Neural progenitor cell (in vitro differentiated cells): ENCODE results near the gene NUDT1. TPM values are rescaled to one million over a fixed set of nuclear protein-coding genes. Genes with fewer than 3 reads are reported as not detected.

Source experiments
- DNase-seq: peaks from one replicate; pipeline ENCODE4 v3.0.0-alpha.2; 2016; ENCODE audit warnings: low spot score
- H2AFZ ChIP-seq: fragments of 200-600 bp; sonication (generic); replicated peaks from 2 replicates; pipeline ENCODE4 v1.6.1; 2016; ENCODE audit warnings: antibody characterized with exemption
- H3F3A ChIP-seq: fragments of 200-600 bp; sonication (generic); 2 replicates; pipeline ENCODE4 v1.6.1; 2016; ENCODE audit warnings: antibody characterized with exemption, low read depth
- H3K27ac ChIP-seq: fragments of 200-600 bp; sonication (generic); 2 replicates; pipeline ENCODE4 v1.5.1; 2016; ENCODE audit warnings: mild to moderate bottlenecking
- H3K27me3 ChIP-seq: fragments of 200-600 bp; sonication (generic); 2 replicates; pipeline ENCODE4 v1.6.1; 2016; ENCODE audit warnings: mild to moderate bottlenecking, moderate library complexity
- H3K36me3 ChIP-seq: fragments of 200-600 bp; sonication (generic); 2 replicates; pipeline ENCODE4 v1.5.1; 2016
- H3K4me1 ChIP-seq: fragments of 200-600 bp; sonication (generic); 2 replicates; pipeline ENCODE4 v1.6.1; 2016; ENCODE audit warnings: mixed run types
- H3K4me2 ChIP-seq: fragments of 200-600 bp; sonication (generic); 2 replicates; pipeline ENCODE4 v1.6.1; 2016
- H3K4me3 ChIP-seq: fragments of 200-600 bp; sonication (generic); 2 replicates; pipeline ENCODE4 v1.5.1; 2016
- H3K79me2 ChIP-seq: fragments of 200-600 bp; sonication (generic); 2 replicates; pipeline ENCODE4 v1.6.1; 2016; ENCODE audit warnings: low read depth
- H3K9ac ChIP-seq: fragments of 200-600 bp; sonication (generic); 2 replicates; pipeline ENCODE4 v1.6.1; 2016
- H3K9me3 ChIP-seq: fragments of 200-600 bp; sonication (generic); 2 replicates; pipeline ENCODE4 v1.5.1; 2016; ENCODE audit warnings: low read depth
- H4K20me1 ChIP-seq: fragments of 200-600 bp; sonication (generic); 2 replicates; pipeline ENCODE4 v1.6.1; 2016; ENCODE audit warnings: low read depth
- H3K27ac Mint-ChIP-seq: 3 replicates; pipeline ENCODE4 v1.8.0; 2021; ENCODE audit warnings: mixed read lengths
- H3K27me3 Mint-ChIP-seq: 2 replicates; pipeline ENCODE4 v1.8.0; 2022; ENCODE audit warnings: low read depth, mild to moderate bottlenecking, inconsistent platforms, moderate library complexity, mixed read lengths; ENCODE audit not compliant: insufficient read depth
- H3K36me3 Mint-ChIP-seq: 3 replicates; pipeline ENCODE4 v1.8.0; 2021; ENCODE audit warnings: mixed read lengths
- H3K4me1 Mint-ChIP-seq: 3 replicates; pipeline ENCODE4 v1.8.0; 2021; ENCODE audit warnings: mixed read lengths
- H3K4me3 Mint-ChIP-seq: 3 replicates; pipeline ENCODE4 v1.8.0; 2021; ENCODE audit warnings: mild to moderate bottlenecking, moderate library complexity, mixed read lengths
- H3K9me3 Mint-ChIP-seq: 3 replicates; pipeline ENCODE4 v1.8.0; 2020; ENCODE audit warnings: mixed read lengths
- EZH2 ChIP-seq: fragments of 200-600 bp; sonication (generic); IDR thresholded peaks from 2 replicates; pipeline ENCODE4 v1.6.1; 2017; ENCODE audit warnings: antibody characterized with exemption, mild to moderate bottlenecking, moderate library complexity
- EZH2phosphoT487 ChIP-seq: fragments of 200-600 bp; sonication (generic); IDR thresholded peaks from 2 replicates; pipeline ENCODE4 v1.6.1; 2017; ENCODE audit warnings: antibody characterized with exemption
- total RNA-seq: library from RNA; depleted of rRNA; stranded (reverse); fragments of >200 nt; gene quantifications from 2 replicates; pipeline ENCODE4 v1.2.3, GENCODE V29; 2015; ENCODE audit warnings: low replicate concordance
- TF ChIP-seq, protein P1 (sequence below): fragments of 200-600 bp; sonication (generic); IDR thresholded peaks from 2 replicates; pipeline ENCODE4 v1.5.1; 2017; ENCODE audit warnings: antibody characterized with exemption, mild to moderate bottlenecking

The NUDT1 gene
- total RNA-seq, 1 donor from 2014 or later: 29.6 TPM

DNA sequence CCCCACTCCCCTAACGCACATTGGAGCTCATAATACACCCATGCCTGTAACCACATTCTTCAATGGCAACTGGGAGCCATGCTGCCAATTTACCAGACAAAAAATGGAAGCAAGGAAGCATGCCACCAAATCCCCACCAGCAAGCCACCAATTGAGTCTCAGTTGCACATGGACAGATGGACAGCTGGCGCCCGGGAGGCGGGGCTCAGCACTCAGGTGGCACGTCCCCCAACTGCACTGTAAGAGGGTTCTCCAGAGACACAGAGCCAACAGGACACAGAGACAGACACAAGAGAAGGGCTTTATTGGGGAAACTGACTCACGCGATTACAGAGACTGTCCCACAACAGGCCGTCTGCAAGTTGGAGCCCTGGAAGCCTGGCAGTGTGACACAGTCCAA, 11.8 kb upstream of the NUDT1 start:
- Mint-ChIP-seq H3K27ac (no peak overlapping the region), H3K4me1 (peaks cover 18% of the 10 kb centered on the region), H3K36me3 (peaks cover 12% of the 10 kb centered on the region), H3K9me3 (no peaks in the 10 kb centered on the region), H3K4me3 (peak overlapping the region; percentile 62), H3K27me3 (peaks cover 4% of the 10 kb centered on the region)
- H3K9me3 ChIP-seq: no peaks in the 10 kb centered on the region
- H3K9ac ChIP-seq: peak overlapping the region; percentile 14
- H3K36me3 ChIP-seq: peaks cover 5% of the 10 kb centered on the region
- H3K27me3 ChIP-seq: no peaks in the 10 kb centered on the region
- no peak overlapping the region for H3K27ac ChIP-seq
- peaks cover 24% of the 10 kb centered on the region for H3F3A ChIP-seq
- no peak for TF ChIP-seq EZH2
- TF ChIP-seq, protein P1, sequence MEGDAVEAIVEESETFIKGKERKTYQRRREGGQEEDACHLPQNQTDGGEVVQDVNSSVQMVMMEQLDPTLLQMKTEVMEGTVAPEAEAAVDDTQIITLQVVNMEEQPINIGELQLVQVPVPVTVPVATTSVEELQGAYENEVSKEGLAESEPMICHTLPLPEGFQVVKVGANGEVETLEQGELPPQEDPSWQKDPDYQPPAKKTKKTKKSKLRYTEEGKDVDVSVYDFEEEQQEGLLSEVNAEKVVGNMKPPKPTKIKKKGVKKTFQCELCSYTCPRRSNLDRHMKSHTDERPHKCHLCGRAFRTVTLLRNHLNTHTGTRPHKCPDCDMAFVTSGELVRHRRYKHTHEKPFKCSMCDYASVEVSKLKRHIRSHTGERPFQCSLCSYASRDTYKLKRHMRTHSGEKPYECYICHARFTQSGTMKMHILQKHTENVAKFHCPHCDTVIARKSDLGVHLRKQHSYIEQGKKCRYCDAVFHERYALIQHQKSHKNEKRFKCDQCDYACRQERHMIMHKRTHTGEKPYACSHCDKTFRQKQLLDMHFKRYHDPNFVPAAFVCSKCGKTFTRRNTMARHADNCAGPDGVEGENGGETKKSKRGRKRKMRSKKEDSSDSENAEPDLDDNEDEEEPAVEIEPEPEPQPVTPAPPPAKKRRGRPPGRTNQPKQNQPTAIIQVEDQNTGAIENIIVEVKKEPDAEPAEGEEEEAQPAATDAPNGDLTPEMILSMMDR: no peak
- no peak overlapping the region for H3K4me3 ChIP-seq
- no peak overlapping the region for H3K4me2 ChIP-seq
- peaks cover 31% of the 10 kb centered on the region for H4K20me1 ChIP-seq
- peaks cover 5% of the 10 kb centered on the region for H3K4me1 ChIP-seq
- H3K79me2 ChIP-seq: peaks cover 64% of the 10 kb centered on the region
- no peak overlapping the region for H2AFZ ChIP-seq
- DNase-seq: no peak

DNA sequence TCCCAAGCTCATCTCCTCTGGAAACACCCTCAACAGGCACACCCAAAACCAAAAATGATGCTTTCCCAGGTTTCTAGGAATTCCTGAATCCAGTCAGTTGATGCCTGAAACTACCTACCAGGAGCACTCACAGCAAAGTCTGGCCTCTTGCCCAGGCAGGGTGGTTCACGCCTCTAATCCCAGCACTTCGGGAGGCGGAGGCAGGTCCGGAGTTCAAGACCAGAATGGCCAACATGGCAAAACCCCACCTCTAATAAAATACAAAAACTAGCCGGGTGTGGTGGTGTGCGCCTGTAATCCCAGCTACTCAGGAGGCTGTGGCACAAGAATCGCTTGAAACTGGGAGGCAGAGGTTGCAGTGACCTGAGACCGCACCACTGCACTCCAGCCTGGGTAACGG, 11.1 kb upstream of the NUDT1 start:
- peaks cover 60% of the 10 kb centered on the region for H3K79me2 ChIP-seq
- Mint-ChIP-seq H3K4me1 (peaks cover 18% of the 10 kb centered on the region), H3K4me3 (no peak overlapping the region), H3K36me3 (peaks cover 8% of the 10 kb centered on the region), H3K27ac (no peak overlapping the region), H3K27me3 (peaks cover 4% of the 10 kb centered on the region), H3K9me3 (no peaks in the 10 kb centered on the region)
- DNase-seq: no peak
- no peak overlapping the region for H2AFZ ChIP-seq
- peaks cover 31% of the 10 kb centered on the region for H4K20me1 ChIP-seq
- peaks cover 26% of the 10 kb centered on the region for H3F3A ChIP-seq
- no peak overlapping the region for H3K4me3 ChIP-seq
- peak overlapping the region; percentile 14 for H3K9ac ChIP-seq
- TF ChIP-seq EZH2 (no peak), EZH2phosphoT487 (no peak)
- no peaks in the 10 kb centered on the region for H3K9me3 ChIP-seq
- H3K27ac ChIP-seq: no peak overlapping the region
- peaks cover 5% of the 10 kb centered on the region for H3K36me3 ChIP-seq
- H3K27me3 ChIP-seq: no peaks in the 10 kb centered on the region
- no peak overlapping the region for H3K4me2 ChIP-seq
- peaks cover 5% of the 10 kb centered on the region for H3K4me1 ChIP-seq

DNA sequence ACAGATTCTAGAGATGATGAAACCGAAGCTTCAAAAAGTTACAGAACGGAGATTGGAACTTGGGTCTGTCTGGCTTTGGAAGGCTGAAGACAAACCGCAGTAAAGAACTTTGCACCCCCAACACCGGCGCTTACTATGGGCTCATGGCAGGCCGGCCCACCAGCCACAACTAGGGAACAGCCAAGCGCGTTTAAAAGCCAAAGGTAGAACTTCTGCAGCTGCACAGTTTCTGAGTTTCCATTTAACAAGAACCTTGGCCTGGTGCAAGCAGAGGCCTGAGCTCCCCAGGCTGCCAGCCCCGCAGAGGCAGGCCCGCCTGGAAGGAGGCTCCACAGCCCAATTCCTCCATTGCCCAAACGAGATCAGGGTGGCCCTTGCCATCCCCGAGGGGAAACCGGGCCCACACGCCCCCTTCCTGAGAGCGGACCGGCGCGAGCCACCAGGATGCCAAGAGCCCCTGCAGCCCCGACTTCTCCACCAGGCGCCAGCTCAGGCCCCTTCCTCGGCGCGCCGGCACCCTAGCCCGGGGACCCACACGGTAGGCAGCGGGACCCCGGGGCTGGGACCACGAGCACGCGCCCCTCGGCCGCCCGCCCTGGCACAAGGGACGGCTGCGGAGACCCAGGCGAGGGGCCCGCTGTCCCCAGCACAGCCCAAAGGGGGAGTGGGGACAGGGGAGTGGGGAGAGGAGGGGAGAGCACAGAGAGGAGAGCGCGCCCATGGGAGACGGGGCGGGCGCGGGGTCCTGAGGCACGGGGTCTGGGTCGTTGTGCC, 9.8 kb upstream of the NUDT1 start:
- H3K9me3 ChIP-seq: no peaks in the 10 kb centered on the region
- H3K4me3 ChIP-seq: peak overlapping the region; percentile 92
- peak overlapping the region; percentile 84 for H2AFZ ChIP-seq
- H3K27me3 Mint-ChIP-seq: peaks cover 4% of the 10 kb centered on the region
- no peaks in the 10 kb centered on the region for H3K27me3 ChIP-seq
- H3K79me2 ChIP-seq: peaks cover 53% of the 10 kb centered on the region
- H3F3A ChIP-seq: peaks cover 26% of the 10 kb centered on the region
- peak overlapping the region; percentile 12 for H3K27ac Mint-ChIP-seq
- H4K20me1 ChIP-seq: peaks cover 31% of the 10 kb centered on the region
- peaks cover 9% of the 10 kb centered on the region for H3K36me3 Mint-ChIP-seq
- peaks cover 5% of the 10 kb centered on the region for H3K36me3 ChIP-seq
- H3K4me1 ChIP-seq: peaks cover 5% of the 10 kb centered on the region
- H3K9ac ChIP-seq: peak overlapping the region; percentile 99
- peak overlapping the region; percentile 92 for H3K4me2 ChIP-seq
- H3K4me1 Mint-ChIP-seq: peaks cover 18% of the 10 kb centered on the region
- peak; percentile 77 for DNase-seq
- peak overlapping the region; percentile 2 for H3K27ac ChIP-seq
- TF ChIP-seq EZH2phosphoT487: no peak
- TF ChIP-seq, protein P1: no peak
- no peak for TF ChIP-seq EZH2
- peak overlapping the region; percentile 87 for H3K4me3 Mint-ChIP-seq
- H3K9me3 Mint-ChIP-seq: no peaks in the 10 kb centered on the region
